T-helper 22 cell (primary cell): ENCODE results near the gene KLC4.
"Not testable (repeated sequence)": the region's sequence is repeated elsewhere in the genome, so short reads cannot be mapped to it uniquely, and the experiment has no call there.

ENCODE experiments used
- DNase-seq: peaks from one replicate; pipeline ENCODE4 v3.0.0-alpha.2; 2020; ENCODE audit warnings: low read depth

KLC4 gene

GRCh38 chr6:43036712-43037111, 22.7 kb upstream of the KLC4 start:
- DNase-seq, result no peak

DNA sequence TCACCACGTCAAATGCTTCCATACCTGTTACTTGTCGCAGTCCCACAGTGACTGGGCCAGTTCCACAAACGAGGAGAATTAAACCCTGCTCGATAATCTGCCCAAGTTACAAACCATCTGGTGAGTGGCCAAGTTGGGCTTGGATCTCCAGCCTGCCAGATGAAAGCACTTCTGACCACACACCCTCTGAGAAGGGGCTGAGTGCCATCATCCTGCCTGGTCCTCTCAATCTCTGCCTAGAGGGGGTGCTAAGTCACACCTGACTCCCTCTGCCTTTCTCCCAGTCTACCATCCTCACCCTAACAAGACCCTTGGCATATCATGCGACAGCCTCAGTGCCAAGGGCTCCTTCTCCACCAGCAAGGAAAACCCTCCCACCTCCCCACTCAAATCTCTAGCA, 22.2 kb upstream of the KLC4 start:
- no peak for DNase-seq

DNA sequence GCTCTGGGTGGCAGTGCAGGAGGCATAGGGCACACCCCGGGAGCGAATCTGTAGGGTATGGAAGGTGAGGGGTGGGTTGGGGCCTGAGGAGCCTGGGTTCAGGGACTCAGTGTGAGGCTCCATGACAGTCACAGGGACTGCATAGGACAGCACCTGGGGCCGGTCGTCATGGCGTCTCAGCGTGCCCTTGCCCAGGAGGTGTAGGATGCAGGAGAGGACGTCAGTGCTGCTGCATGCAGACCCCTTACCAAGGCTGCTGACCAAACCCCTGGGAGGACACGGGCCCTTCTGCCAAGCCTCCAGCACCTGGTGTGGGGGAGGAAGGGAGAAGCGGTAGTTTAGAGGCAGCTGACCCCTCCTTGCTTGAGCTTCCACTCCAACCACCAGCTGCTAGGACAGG, 21.7 kb upstream of the KLC4 start:
- no peak for DNase-seq

GRCh38 chr6:43038727-43039126, 20.7 kb upstream of the KLC4 start:
- no peak for DNase-seq

DNA sequence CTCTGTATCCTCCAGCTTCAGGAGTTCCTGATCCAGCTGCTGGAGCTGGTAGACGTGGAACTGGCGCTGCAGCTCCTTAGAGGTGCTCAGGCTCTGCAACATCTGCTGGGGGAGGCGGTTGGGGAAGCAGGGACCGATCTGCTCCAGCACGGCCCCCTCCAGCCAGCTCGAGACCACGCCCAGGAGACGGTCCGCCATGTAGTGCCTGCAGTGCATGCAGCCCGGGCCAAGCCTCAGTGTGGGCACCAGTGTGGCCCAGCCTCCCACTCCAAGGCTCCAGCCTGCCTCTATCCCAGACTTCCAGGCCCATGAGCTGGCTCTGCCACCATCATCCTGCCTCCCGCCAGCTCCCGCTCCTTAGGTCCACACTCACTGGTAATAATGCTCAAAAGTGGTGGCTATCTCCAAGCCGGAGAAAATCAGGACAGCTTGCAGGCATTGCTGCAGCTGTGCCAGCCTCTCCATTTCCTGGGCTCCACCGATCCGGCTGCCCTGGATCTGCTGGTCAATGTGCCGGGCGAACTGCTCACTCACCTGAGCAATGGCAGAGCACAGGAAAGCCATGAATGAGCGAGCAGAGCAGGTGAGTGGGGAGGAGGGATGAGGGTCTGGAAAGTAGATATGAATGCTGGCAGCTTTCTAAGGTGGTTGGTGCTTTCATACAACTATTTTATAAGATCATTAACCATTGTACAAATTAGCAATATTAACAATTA, 18.7 kb upstream of the KLC4 start:
- no peak for DNase-seq

GRCh38 chr6:43041475-43041874, 18.0 kb upstream of the KLC4 start:
- DNase-seq, result not testable (repeated sequence)

- DNase-seq, result no peak
Measured at GRCh38 chr6:43043310-43043709, 16.1 kb upstream of the KLC4 start.

DNA sequence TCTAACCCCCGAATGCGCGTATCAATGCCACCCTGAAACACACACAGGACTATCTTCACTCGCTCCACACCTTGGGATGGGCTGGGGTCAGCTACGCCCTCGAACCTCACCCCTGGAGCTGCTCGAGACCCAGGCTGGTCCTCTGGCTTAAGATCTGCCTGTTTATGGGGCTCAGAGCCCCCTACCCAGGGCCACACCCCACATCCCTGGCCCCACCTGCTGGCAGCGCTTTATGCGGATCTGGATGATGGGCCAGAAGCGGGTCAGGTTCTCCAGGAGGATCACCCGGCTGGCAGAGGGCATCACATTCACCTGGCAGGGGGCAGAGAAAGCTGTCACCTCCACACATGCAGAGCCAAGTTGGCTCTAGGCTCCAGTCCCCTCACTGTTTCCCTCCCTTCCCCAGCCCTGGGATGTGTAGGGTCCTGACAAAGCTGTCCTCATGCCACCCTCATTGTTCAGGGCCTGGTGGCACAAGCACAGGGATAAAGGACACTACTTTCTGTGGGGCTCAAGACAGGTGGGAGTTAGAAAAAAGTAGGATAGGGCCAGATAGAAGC, 14.0 kb upstream of the KLC4 start:
- no peak for DNase-seq

DNA sequence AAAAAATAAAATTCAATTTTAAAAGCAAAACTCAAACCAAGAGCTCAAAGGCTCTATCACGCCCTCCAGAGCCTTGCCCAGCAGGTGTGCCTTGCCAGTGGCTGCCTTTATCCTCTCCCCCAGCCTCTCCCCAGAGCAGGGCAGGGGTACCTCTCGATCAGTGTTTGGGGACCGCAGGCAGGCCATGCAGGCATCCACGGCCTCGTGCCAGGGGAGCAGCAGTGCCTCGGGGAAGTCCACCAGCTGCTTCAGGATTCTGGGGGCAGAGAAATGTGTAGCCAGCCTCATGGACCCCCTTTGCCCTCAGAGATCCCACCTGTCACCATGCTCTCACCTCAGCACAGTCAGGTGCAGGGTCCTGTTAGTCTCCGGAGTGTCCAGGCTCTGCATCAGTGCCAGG, 11.4 kb upstream of the KLC4 start:
- DNase-seq, result no peak

GRCh38 chr6:43050981-43051380, 8.4 kb upstream of the KLC4 start:
- DNase-seq, result no peak

DNA sequence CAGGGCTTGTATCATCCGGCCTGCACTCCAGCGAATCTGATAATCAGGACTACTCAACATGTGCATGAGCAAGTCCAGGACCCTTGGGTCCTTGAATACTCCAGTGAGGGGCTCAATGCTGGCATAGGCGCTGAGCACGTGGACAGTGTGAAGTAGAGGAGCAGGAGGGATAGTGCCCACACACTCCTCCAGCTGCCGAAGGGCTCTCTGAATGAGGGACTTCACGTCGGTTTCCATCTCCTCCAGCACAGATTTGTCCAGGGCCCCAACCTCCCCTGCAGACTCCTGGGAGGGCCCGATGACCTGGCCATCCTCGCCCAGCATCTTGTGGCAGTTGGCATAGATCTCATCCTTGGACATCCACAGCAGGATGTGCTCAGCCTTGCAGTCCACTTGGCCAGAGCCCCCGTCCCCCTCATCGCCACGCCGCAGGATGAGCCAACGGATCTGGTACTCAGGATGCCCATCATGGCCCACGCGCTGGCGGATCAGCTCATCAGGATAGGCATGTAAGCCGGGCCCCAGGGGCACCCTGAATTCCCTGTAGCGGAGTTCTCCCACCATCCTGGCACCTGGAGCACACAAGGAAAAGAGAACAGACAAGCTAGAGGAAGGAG, 7.1 kb upstream of the KLC4 start:
- DNase-seq, result no peak

DNA sequence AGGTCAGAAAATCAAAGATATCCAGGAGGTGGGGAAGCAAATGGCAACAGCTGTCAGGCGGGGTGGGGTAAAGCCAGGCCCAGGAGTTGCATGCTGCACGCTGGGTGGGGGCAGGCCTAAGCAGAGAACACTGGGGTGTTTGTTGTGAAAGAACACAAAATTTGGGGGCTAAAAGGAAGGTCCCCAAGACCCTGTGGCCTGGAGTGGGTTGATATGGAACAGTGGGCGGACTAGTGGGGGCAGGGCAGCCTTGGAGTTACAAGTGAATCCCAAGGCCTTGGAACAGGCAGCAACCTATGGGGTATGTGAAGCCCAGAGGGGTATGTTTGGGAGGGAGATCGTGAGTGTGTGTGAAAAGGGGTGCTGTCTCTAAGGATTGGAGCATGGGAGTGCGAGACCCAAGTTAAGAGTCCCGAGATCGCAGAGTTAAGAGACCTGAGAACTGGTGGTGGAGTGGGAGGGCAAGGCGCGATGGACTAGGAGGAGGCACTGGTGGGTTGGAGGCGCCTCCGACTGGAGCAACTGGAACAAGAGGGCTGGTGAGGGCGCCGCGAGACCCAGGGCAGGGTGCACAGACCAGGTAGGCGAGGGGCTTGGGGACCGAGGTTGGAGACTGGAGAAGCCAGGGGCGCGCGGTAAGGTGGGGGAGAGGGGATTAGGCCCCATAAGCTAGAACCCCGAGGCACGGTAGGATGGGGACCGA, 6.4 kb upstream of the KLC4 start:
- DNase-seq, result no peak

GRCh38 chr6:43053545-43054205, 5.8 kb upstream of the KLC4 start, which contains the start of gene CUL7:
Gene CUL7, minus strand, starts transcription at chr6:43053851. Its CDS starts 1,063 bp downstream, at chr6:43052788.
- DNase-seq, result peak; percentile 86

DNA sequence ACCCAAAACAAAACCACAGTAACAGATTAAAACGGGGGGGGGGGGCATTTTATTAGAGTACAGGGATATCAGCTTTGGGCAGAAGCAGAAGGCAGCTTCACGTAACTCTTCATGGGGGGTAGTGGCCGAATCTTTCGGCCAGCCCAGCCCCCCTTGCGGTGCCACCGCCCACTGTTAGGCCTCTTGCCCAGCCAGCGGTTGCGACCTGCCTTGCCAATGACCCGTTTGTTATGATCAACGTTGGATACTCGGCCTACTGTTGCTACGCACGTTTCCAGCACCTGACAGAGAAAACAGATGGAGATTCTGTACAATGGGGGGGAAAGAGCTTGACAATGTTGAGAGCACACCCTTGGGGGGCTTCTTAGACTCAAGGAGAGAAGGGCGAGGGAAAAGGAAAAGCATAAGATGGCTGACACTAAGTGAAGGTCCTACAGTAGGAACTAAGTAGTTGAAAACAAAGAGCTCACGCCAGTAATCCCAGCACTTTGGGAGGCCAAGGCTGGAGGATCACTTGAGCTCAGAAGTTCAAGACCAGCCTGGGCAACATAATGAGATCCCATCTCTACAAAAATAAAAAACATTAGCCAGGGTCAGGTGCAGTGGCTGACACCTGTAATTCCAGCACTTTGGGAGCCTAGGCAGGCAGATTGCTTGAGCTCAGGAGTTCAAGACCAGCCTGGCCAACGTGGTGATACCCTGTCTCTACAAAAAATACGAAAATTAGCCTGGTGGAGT, 5.1 kb upstream of the KLC4 start:
- DNase-seq, result no peak

GRCh38 chr6:43055966-43056365, 3.5 kb upstream of the KLC4 start:
- DNase-seq, result no peak

DNA sequence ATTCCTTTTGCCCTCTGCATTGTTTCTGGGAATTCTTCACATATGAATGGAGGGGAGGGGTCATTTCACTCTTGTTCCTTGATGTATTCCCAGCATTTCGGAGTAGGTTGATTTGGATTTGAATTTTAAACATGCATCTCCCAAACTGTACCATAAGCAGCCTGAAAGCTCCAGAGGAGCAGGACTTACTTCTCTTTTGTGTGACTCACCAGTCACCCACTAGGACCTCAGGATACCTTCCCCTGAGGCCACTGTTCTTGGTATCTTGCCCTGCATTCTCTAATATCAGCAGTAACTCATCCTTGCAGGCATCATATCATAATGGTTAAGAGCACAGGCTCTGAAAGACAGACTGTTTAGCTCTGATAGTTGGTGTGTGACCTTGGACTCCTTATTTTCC, 900 bp upstream of the KLC4 start:
- no peak for DNase-seq

GRCh38 chr6:43060034-43060754, 763 bp downstream of the KLC4 start:
- DNase-seq, result no peak

DNA sequence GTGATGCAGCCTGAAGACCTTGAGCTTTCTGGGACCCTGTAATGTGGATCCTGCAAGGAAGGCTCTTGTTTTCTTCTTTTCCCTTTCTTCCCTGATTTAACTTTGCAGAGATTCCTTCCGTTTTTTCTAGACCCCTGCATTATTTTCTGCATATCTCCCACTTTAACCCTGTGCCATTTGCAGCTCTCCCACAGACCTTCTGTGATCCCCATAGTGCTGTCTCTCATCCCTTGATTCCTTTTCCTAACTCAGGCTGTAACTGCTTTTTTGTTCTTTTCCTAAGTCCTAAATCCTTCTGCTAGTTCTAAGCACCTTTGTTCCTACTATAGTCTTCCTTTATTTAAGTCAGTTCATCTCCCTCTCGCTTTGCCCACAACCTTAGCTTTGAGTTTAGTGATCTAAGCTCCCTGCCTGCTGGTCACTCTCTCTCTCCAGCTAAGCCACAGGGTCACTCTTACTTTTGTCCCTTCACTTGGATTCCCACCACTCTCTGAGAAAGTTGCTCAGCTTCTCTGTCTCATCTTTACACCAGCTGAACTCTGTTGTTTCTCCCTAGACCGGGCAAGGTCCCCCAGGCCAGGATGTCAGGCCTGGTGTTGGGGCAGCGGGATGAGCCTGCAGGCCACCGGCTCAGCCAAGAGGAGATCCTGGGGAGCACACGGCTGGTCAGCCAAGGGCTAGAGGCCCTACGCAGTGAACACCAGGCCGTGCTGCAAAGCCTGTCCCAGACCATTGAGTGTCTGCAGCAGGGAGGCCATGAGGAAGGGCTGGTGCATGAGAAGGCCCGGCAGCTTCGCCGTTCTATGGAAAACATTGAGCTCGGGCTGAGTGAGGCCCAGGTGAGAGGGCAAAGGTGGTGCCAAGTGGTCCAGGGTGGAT, 1.6 kb downstream of the KLC4 start:
- DNase-seq, result no peak

DNA sequence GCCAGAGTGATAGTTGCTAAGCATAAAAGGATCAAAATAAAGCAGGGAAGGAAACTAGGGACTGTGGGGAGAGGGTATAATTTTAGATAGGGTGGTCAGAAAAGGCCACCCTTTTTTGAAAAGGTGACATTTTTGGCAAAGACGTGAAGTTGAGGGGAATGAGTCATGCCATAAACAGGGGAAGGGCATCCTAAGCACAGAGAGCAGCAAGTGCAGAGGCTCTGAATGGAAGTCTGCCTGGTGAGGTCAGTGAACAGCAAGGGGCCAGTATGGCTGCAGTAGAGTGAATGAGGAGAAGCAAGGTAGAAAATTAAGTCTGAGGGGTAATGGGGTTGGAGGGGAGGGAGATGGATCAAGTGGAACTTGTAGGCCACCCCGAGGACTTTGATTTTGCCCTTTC, 2.4 kb downstream of the KLC4 start:
- no peak for DNase-seq

- DNase-seq, result no peak
Measured at GRCh38 chr6:43062818-43063217, 3.4 kb downstream of the KLC4 start.
